ENCODE results near the gene OSBPL10.
"Not testable (repeated sequence)": the region's sequence is repeated elsewhere in the genome, so short reads cannot be mapped to it uniquely, and the experiment has no call there.

Gene OSBPL10

DNA sequence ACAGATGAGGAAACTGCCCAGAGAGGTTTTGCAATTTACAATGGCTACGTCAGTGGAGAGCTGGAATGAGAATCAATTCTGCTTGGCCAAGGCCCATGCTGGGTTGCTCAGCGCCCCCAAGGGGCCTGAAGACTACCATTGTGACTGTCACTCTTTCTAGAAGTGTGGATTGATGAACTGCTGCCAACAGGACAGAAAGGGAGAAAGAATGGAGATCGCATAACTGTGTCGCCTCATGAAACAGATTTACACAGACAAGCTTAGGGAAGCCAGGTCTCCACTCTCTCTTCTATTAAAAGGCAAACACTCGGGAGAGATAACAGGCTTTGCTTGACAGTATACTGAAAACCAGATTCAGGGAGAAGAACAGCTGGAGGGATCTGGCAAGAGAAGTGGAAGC lies 288.3 kb downstream of the OSBPL10 start:
- no peak for DNase-seq

DNA sequence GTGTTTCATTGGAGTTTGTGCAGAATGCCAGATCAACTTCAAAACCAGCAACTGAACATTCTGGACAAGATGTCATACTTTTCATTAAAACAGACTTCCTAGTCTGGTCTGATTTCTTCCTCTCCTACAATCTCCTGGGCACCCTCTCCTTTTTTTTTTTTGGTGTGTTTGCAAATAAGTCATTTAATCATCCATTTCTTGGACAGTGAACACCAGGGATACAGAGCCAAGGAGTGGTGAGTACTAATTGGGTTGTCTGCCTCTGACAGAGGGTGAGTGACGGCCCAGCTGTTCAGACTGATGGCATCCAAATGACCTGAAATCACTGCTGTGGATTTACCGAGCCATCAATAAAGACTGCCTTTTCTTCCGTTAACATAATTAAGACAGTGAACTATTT lies 290.3 kb downstream of the OSBPL10 start:
- DNase-seq, result no peak

DNA sequence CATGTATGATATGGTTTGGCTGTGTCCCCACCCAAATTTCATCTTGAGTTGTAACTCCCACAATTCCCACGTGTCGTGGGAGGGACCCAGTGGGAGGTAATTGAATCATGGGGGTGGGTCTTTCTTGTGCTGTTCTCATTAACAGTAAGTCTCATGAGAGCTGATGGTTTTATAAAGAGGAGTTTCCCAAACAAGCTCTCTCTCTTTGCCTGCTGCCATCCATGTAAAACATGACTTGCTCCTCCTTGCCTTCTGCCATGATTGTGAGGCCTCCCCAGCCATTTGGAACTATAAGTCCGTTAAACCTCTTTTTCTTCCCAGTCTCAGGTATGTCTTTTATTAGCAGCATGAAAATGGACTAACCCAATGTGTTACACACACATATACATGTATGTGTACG lies 291.5 kb downstream of the OSBPL10 start:
- DNase-seq, result not testable (repeated sequence)

GRCh38 chr3:31688984-31689383 lies 292.1 kb downstream of the OSBPL10 start:
- DNase-seq, result no peak

- no peak for DNase-seq
Observed at GRCh38 chr3:31687020-31687802, 293.9 kb downstream of the OSBPL10 start.

DNA sequence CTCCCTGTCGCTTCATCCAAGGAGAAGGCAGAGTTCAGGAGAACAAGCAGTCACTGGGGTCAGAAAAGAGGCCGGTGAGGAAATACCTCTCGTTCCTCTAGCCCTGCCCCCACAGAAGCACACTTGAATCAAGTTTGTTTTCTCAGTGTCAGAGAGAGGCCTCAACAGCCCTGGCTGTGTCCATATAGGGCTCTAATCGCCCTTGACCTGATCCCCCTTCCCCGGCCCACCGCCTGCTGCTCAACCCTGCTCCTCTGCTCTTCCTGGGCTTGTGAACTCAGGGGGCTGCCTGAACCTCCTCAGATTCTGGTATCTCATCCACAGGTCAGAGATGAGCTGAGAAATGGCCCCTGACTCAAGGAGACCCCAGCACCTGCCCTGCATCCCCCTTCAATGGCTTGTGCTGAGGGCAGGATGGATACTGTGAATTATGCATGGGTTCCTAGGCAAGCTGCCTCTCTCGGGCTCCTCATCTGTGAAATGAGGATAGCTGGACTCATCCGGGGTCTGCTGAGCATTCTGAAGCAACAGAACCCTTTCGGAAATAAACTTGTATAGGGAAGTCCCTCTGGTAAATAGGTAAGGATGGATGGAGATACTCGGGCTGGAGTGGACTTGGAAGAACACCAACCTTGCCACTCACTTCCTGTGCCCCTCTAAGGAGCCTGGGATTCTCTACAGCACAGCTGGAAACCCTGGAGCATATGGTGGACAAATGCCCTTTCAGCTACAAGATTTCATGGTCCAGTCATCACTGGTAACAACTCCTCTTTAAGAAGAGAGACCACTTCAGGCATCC lies 300.8 kb downstream of the OSBPL10 start:
- no peak for DNase-seq

- no peak for DNase-seq
Observed at GRCh38 chr3:31676556-31676955, 304.5 kb downstream of the OSBPL10 start.

DNA sequence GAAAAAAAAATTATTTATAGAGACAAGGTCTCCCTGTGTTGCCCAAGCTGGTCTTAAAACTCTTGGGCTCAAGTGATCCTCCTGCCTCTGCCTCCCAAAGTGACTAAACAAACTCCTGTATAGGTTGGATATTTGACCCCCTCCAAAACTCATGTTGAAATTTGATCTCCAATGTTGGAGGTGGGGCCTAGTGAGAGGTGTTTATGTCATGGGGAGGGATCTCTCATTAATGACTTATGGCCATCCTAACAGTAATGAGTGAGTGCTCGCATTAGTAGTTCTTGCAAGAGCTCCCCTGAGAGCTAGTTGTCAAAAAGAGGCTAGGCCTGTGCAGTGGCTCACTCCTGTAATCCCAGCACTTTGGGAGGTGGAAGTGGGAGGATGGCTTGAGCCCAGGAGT lies 307.1 kb downstream of the OSBPL10 start:
- no peak for DNase-seq

- DNase-seq, result no peak
Observed at GRCh38 chr3:31671976-31672375, 309.1 kb downstream of the OSBPL10 start.

DNA sequence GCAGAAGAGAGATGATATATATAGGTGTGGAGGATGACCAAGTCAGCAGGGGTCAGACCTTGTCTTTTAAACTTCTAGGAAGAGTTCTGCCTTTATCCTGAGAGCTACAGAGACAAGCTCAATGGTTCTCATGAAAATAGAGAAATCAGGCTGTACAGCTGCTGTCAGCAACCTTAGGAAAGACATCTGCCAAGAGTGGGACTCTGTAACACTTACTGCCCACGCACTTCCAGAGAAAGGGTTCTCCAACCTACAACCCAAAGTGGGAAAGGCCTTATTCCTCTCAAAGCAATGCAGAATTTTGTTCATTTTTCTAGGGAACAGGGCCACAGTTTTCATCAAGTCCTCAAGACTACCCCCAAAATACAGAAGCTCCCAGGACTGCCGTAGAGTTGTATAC lies 309.6 kb downstream of the OSBPL10 start:
- no peak for DNase-seq

DNA sequence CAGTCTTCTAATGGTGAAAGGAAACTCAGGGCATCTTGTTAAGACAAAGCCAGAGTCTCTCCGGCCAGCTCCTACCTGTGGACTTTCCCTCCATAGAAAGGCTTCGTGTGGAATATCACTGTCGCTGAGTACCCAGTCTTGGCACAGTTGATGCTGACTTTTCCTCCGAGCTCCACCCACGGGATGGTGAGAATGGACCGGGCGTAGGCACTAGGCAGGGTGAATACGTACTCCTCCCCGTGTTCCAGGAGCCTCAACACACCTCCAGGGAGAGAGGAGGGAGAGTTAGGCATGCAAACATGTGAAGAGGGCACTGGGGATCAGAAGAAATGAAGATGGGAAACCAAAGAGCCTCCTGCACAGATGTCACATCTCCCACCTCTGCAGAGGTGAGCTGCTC lies 310.3 kb downstream of the OSBPL10 start:
- DNase-seq, result no peak

- DNase-seq, result no peak
Observed at GRCh38 chr3:31670136-31670535, 310.9 kb downstream of the OSBPL10 start.

GRCh38 chr3:31668242-31668641 lies 312.8 kb downstream of the OSBPL10 start:
- DNase-seq, result no peak

DNA sequence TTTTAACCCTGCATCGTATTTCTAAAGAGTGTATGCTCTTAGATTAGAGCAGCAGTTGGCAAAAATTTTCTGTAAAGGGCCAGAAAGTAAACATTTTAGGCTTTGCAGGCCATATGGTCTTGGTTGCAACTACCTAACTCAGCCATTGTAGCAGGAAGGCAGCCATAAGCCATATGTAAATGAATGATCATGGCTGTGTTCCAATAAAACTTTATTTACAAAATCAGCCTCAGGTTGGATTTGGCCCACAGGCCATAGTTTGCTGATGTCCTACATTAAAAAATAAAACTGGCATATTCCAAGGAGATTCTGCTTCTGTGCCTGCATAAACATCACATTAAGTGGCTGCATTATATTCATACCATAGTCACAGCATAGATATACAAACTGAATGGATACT lies 313.5 kb downstream of the OSBPL10 start:
- no peak for DNase-seq

DNA sequence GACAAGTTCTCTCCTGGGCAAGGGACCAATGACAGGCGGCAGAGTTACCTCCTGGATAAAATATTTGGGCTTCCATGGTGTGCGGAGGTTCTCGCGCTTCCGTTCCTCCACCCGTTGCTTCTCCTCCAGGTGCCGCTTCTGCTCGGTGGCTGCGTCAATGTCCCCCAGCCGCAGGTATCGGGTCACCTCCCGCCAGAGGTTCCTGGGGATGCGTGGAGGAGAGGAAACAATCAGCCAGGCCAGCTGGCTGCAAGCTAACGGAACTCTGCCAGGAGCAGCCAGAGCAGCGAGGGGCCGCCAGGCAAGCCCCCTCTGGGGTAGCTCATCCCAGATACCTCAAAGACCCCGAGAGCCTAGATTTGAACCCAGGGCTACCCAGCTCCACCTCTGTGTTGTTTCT lies 317.0 kb downstream of the OSBPL10 start:
- DNase-seq, result no peak

DNA sequence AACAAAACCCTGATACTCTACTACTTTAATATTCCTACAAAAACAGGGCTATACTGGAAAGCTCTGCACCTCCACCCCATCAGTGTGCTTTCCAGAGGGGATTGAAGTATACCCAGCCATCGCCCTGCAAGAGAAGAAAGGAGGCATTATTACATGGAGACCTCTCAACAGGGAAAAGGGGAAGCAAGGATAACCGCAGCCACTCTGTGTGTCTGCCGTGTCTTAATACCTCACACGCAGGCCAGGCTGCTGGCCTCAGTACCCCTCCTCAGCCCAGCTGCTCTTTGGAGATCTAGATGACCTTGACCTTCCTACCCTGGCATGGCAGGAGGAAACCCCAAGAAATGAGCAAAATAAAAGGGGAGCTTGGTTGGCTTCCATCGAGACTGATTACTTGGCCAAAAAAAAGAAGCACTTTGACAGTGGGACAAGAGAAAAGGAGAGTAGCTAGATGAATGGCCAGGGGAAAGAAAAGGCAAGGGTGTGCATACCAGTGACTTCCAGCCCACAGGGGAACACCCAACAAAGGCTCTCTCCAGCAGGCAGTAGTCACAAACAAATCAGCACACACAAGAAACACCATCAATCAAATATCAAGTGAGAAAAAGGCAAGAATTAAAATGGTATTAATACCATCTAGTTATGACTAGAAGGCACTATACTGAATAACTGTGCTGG lies 318.9 kb downstream of the OSBPL10 start:
- no peak for DNase-seq

GRCh38 chr3:31661286-31661685 lies 319.8 kb downstream of the OSBPL10 start:
- DNase-seq, result no peak

DNA sequence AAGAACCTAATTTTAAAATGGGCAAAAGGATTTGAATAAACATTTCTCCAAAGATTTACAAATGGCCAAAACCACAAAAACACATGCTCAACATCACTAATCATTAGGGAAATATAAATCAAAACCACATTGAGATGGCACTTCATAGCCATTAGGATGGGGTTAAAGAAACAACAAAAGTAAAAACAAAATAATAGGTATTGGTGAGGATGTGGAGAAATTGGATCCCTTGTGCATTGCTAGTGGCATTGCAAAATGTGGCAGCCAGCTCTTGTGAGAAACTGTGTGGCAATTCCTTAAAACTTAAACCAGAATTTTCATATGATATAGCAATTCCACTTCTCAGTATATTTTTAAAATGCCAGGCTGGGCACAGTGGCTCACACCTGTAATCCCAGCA lies 321.8 kb downstream of the OSBPL10 start:
- no peak for DNase-seq

GRCh38 chr3:31654998-31655397 lies 326.1 kb downstream of the OSBPL10 start:
- DNase-seq, result no peak

- no peak for DNase-seq
Observed at GRCh38 chr3:31653464-31653863, 327.6 kb downstream of the OSBPL10 start.

- DNase-seq, result no peak
Observed at GRCh38 chr3:31652296-31652695, 328.8 kb downstream of the OSBPL10 start.

DNA sequence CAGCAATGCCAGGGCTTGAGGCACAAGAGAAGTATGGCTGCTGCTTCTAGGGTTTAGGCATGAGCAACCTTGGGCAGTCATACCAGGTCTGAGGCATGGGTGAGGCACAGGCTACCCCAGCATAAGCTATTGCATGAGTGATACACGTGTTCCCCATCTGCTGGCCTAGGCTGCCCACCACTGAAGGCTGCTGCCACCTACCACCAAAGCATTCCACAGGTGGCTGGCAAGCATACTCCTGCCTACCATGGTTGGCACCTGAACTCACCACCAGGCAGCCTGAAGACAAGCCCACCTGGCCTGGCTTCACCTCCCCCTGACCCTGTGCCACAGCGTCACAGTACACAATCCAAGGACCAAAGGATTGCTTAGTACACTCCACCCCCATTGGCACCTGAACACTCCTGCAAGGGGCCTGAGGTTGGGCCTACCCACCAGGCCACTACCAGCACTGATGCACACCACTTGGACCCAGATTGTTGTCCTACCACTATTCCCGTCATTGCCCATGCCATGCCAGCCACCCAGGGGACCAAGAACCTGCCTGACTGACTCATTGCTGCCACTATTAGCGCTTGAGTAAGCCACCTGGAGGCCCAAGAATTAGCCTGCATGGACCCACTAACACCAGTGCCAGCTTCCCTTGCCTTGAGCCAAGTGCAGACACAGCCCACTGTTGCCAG lies 332.6 kb downstream of the OSBPL10 start:
- DNase-seq, result no peak

DNA sequence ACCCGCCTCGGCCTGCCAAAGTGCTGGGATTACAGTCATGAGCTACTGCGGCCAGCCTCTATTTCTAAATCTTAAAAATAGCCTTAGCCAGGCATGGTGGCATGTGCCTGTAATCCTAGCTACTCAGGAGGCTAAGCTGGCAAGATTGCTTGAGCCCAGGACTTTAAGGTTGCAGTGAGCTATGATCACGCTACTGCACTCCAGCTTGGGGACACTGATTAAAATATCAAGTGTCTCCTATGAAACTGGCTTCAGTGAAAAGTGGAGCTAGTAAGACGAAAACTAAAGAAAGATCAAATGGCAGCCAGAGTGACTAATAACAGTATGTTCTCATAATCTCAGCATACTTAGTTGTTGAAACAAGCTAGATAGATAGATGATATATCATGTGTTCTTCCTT lies 335.8 kb downstream of the OSBPL10 start:
- no peak for DNase-seq

Data from SW 1271 (cell line).